Tibial artery (tissue), 4 donors: ENCODE results near the gene KRTAP1-3.
"Not testable (repeated sequence)": the region's sequence is repeated elsewhere in the genome, so short reads cannot be mapped to it uniquely, and the experiment has no call there.

ENCODE experiments used
- DNase-seq, 2 donors: peaks; one replicate each; pipeline ENCODE4 v3.0.0-alpha.2; 2019
- H3K27ac ChIP-seq, 2 donors: fragments of 200-600 bp; sonication (generic) in 1 of 2; 1 replicate in 1 of 2; 2 replicates in 1 of 2; pipeline ENCODE4 v1.5.1; 2018 to 2019; ENCODE audit warnings: mild to moderate bottlenecking in 1 of 2
- H3K27me3 ChIP-seq, 2 donors: fragments of 200-600 bp; sonication (generic) in 1 of 2; one replicate each; pipeline versions ENCODE4 v1.5.1 to v1.6.0; 2016 to 2019
- H3K36me3 ChIP-seq, 3 donors: fragments of 200-600 bp; sonication (generic) in 2 of 3; one replicate each; pipeline ENCODE4 v1.5.1; 2016 to 2019; ENCODE audit warnings: mild to moderate bottlenecking in 2 of 3
- H3K4me1 ChIP-seq, 4 donors: fragments of 200-600 bp; sonication (generic) in 2 of 4; 1 replicate in 3 of 4; 2 replicates in 1 of 4; pipeline ENCODE4 v1.5.1; 2016 to 2019
- H3K4me3 ChIP-seq, 2 donors: fragments of 200-600 bp; sonication (generic) in 1 of 2; 1 replicate in 1 of 2; 2 replicates in 1 of 2; pipeline ENCODE4 v1.5.1; 2018 to 2019; ENCODE audit warnings: mild to moderate bottlenecking in 2 of 2
- H3K9me3 ChIP-seq, 3 donors: fragments of 200-600 bp; sonication (generic) in 1 of 3; one replicate each; pipeline ENCODE4 v1.5.1; 2016 to 2019
- CTCF ChIP-seq, 2 experiments: fragments of 200-600 bp in 1 of 2; fragments of 450-650 bp in 1 of 2; IDR thresholded peaks; one replicate each; pipeline ENCODE4 v1.5.1; 2017 to 2019; ENCODE audit warnings: antibody characterized with exemption in 2 of 2, mild to moderate bottlenecking in 1 of 2, moderate library complexity in 1 of 2
- intact Hi-C: fragments of 100-400 bp; cut with DNase I; formaldehyde crosslinking; loops from one replicate; pipeline ENCODE4 v1.15.0; 2023; ENCODE audit warnings: low total_unique reads

Gene KRTAP1-3

GRCh38 chr17:41069031-41069430, 34.4 kb upstream of the KRTAP1-3 start:
- H3K27ac ChIP-seq, result no peak overlapping the region
- intact Hi-C loops, result no loop called here

DNA sequence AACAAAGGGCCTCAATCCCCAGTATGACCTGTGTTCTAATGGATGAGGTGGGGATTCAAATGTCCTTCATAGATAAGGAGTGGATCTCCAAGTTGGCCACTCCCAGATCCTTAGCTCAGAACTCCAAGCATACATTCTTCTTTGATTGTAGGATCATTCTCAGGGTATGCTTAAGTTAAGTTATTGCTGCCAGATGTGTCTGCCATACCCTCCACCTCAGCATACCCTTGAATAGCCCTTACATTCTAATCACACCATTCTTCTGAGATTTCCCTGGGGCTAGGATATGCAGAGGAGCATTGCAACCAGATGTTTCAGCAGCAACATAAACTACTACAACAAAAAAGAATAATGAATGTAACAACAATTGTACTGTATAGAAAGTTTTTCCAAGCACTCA, 32.6 kb upstream of the KRTAP1-3 start:
- Histone ChIP-seq H3K4me3 (no peak overlapping the region), H3K27me3 (no peaks in the 10 kb centered on the region), H3K9me3 (no peaks in the 10 kb centered on the region), H3K36me3 (no peaks in the 10 kb centered on the region), H3K4me1 (peaks cover 0 to 12% (median 1%) of the 10 kb centered on the region in 4 donors), H3K27ac (no peak overlapping the region)
- intact Hi-C loops, result no loop called here
- DNase-seq, result no peak
- TF ChIP-seq CTCF (IDR thresholded peaks at IDR 0.05), result no peak

More at GRCh38 chr17:41069031-41069430, 34.4 kb upstream of the KRTAP1-3 start:
- DNase-seq, result no peak
- Histone ChIP-seq H3K4me3 (no peak overlapping the region), H3K27me3 (no peaks in the 10 kb centered on the region), H3K4me1 (no peaks in the 10 kb centered on the region), H3K36me3 (no peaks in the 10 kb centered on the region), H3K9me3 (no peaks in the 10 kb centered on the region)
- no peak for TF ChIP-seq CTCF (IDR thresholded peaks at IDR 0.05)

DNA sequence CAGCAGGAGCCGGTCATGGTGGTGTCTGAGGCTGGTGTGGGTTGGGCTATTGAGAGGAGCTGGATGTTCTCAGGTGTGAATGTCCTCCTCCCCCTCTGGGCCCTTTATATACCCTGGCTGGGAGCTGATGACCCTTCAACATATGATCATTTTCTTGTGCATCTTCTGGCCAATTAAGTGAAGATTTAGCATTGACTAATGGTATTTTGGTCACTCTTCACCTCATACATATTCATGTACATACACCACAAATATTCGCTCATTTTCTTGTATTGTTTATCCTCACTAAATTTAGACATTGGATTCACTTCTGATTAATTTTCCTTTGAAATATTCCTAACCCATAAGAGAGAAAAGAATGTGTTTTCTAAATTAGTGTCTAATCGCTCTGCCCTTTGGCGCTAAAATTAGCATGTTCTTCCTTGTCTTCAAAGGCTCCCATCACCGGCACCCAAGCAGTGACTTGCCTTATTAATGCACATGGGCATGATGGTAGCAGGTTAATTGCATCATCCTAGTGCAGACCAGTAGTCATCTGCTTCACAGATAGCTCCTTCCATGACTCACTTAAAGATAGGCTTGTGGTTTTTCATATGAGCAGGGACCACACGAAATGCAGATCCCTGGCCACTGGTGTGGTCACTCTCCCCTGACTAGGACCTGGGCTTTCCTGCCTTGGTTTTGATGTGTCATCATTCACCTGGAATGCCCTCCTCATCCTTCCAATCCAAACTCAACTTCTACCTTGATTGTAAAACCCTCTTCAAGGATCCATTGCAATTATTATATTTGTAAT, 31.4 kb upstream of the KRTAP1-3 start, which contains the start of gene KRTAP2-4:
Gene KRTAP2-4, minus strand, starts transcription at position 51 of the 796 bp plus-strand sequence. Its CDS starts 34 bp downstream, at position 17.
- H3K4me3 ChIP-seq, result no peak within 1 kb of the TSS
- peaks cover 0 to 24% (median 7%) of the 10 kb centered on the region in 4 donors for H3K4me1 ChIP-seq
- intact Hi-C loops, result no loop called here
- H3K9me3 ChIP-seq, result no peaks in the 10 kb centered on the region
- H3K27me3 ChIP-seq, result no peaks in the 10 kb centered on the region
- no peak for TF ChIP-seq CTCF (IDR thresholded peaks at IDR 0.05)
- no peak within 1 kb of the TSS for H3K27ac ChIP-seq
- no peaks in the 10 kb centered on the region for H3K36me3 ChIP-seq
- DNase-seq, result no peak

DNA sequence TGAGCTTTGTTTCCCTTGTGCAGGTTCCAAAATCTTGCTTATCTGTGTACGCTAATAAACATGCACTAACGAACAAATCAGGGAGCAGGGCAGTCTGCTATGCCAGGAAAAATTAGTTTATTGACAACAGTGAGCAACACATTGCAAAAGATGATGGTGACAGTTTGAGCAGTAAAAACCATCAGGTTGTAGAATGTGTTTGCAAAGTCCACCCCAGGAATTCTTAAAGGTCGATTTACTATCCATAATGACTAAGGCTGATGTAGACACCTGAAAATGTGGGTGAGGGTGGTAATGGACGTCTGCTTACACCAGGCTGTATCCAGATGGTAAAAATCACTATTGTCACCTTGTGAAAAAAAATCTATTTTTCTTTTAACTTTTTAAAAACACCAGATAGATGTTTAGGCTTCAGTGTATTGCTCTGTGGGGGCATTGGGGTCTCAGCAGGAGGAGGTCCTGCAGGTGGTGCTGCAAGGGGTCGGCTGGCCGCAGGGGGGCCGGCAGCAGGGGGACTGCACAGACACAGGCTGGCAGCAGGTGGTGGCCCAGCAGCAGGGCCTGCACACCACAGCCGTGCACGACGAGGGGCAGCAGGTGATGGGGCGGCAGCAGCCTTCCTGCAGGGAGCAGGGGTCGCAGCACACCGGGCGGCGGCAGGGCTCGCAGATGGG, 30.5 kb upstream of the KRTAP1-3 start:
- H3K9me3 ChIP-seq, H3K36me3 ChIP-seq, H3K27me3 ChIP-seq, H3K4me3 ChIP-seq, intact Hi-C loops, DNase-seq, H3K27ac ChIP-seq: not testable (repeated sequence)
- H3K4me1 ChIP-seq, result peaks cover 0 to 32% (median 9%) of the 10 kb centered on the region in 4 donors

GRCh38 chr17:41064301-41064700, 29.6 kb upstream of the KRTAP1-3 start:
- TF ChIP-seq CTCF (IDR thresholded peaks at IDR 0.05), result no peak
- intact Hi-C loops, result no loop called here
- Histone ChIP-seq H3K27ac (no peak overlapping the region), H3K36me3 (no peaks in the 10 kb centered on the region), H3K4me1 (peaks cover 0 to 34% (median 11%) of the 10 kb centered on the region in 4 donors), H3K27me3 (no peaks in the 10 kb centered on the region), H3K4me3 (no peak overlapping the region), H3K9me3 (no peaks in the 10 kb centered on the region)
- DNase-seq, result no peak

DNA sequence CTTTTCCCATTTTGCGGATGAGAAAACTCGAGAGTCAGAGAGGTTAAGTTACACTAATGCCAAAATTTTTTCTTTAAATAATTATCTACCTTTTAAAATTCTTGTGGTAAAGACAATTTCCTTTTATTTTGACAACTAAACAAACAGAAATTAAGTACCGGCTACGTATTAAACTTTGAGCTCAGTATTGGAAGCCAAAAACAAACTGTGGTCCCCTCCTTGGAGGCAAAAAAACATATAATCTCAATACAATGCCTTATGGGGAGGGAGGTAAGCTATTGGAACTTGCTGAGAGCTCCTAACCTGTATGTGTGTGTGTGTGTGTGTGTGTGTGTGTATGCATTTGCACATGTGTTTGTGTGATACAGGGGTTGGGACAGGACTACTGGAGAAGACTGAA, 28.8 kb upstream of the KRTAP1-3 start:
- intact Hi-C loops, result no loop called here
- H3K36me3 ChIP-seq, result no peaks in the 10 kb centered on the region
- TF ChIP-seq CTCF (IDR thresholded peaks at IDR 0.05), result no peak
- no peak for DNase-seq
- H3K9me3 ChIP-seq, result no peaks in the 10 kb centered on the region
- no peak overlapping the region for H3K27ac ChIP-seq
- H3K4me1 ChIP-seq, result peaks cover 0 to 34% (median 11%) of the 10 kb centered on the region in 4 donors
- no peak overlapping the region for H3K4me3 ChIP-seq
- no peaks in the 10 kb centered on the region for H3K27me3 ChIP-seq
